Hepatocyte (in vitro differentiated cells): ENCODE data around the gene RFX8.

Experiments used
- EZH2phosphoT487 ChIP-seq: fragments of 200-600 bp; sonication (generic); IDR thresholded peaks from one replicate; pipeline ENCODE4 v1.6.1; 2018; ENCODE audit warnings: antibody characterized with exemption, mild to moderate bottlenecking, low read depth, moderate library complexity; ENCODE audit not compliant: unreplicated experiment, severe bottlenecking
- TF ChIP-seq, protein P1 (sequence below): fragments of 200-600 bp; sonication (generic); IDR thresholded peaks from 2 replicates; pipeline ENCODE4 v1.5.1; 2016; ENCODE audit warnings: antibody characterized with exemption, mild to moderate bottlenecking; ENCODE audit not compliant: poor library complexity

- TF ChIP-seq, protein P1, sequence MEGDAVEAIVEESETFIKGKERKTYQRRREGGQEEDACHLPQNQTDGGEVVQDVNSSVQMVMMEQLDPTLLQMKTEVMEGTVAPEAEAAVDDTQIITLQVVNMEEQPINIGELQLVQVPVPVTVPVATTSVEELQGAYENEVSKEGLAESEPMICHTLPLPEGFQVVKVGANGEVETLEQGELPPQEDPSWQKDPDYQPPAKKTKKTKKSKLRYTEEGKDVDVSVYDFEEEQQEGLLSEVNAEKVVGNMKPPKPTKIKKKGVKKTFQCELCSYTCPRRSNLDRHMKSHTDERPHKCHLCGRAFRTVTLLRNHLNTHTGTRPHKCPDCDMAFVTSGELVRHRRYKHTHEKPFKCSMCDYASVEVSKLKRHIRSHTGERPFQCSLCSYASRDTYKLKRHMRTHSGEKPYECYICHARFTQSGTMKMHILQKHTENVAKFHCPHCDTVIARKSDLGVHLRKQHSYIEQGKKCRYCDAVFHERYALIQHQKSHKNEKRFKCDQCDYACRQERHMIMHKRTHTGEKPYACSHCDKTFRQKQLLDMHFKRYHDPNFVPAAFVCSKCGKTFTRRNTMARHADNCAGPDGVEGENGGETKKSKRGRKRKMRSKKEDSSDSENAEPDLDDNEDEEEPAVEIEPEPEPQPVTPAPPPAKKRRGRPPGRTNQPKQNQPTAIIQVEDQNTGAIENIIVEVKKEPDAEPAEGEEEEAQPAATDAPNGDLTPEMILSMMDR: no peak
- no peak for TF ChIP-seq EZH2phosphoT487
Observed at GRCh38 chr2:101405351-101405899, 69.5 kb downstream of the RFX8 start.
